ENCODE results near the gene GUCD1. TPM values are rescaled to one million over a fixed set of nuclear protein-coding genes. Genes with fewer than 3 reads are reported as not detected.

GUCD1 gene
- total and polyA plus RNA-seq, 2 of the 13 experiments (the other 11 are each of a cell fraction or from before 2014, with no cell fraction given), result 128 to 245 TPM

DNA sequence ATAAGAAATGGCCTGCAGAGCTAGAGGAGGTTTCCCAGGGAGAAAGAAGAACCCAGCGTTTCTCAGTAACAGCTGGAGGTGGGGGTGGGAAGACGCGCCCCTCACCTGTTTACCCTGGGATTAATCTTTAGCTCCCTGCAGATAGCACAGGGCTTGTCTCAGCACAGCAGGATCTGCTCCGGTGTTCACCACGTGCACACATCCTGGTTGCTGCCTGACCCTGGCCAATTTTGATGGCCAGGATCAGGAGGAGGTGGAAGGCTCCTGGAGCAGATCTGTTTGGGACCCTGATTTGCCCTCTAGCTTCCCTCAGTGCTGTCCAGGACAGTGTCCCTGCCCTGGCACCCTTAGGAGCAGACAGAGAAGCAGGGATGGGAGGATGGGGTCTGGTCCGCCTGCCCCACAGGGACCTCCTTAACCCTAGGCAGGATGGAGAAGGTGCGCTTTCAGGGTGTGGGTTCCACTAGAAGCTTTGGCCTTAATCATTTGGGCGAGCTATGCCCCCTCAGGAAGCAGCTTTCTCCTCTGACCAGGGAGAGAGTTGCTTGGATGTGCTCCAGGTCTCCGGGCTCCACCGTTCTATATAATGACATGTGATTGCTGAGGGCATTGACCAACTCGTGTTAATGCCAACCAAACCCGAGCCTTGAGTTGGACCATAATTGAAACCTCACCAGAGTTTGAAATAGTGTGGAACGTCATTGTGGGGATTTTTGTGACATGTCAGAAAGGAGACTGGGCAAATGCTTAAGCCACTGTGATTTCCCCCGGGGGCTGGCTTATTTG, 40.5 kb downstream of the GUCD1 start (continued):
- TF ChIP-seq FOXP1 (IDR thresholded peaks at IDR 0.05), result no peak
- peak; percentile 93 for TF ChIP-seq FOXP1 (CRISPR knock-in tag; IDR thresholded peaks at IDR 0.05)
- TF ChIP-seq, protein P1, sequence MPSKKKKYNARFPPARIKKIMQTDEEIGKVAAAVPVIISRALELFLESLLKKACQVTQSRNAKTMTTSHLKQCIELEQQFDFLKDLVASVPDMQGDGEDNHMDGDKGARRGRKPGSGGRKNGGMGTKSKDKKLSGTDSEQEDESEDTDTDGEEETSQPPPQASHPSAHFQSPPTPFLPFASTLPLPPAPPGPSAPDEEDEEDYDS (CRISPR knock-in tag; IDR thresholded peaks at IDR 0.05), result peak; percentile 89
- peak; percentile 91 for TF ChIP-seq SOX5 (CRISPR knock-in tag; IDR thresholded peaks at IDR 0.05; ENCODE audit: borderline replicate concordance)
- TF ChIP-seq, protein P2, sequence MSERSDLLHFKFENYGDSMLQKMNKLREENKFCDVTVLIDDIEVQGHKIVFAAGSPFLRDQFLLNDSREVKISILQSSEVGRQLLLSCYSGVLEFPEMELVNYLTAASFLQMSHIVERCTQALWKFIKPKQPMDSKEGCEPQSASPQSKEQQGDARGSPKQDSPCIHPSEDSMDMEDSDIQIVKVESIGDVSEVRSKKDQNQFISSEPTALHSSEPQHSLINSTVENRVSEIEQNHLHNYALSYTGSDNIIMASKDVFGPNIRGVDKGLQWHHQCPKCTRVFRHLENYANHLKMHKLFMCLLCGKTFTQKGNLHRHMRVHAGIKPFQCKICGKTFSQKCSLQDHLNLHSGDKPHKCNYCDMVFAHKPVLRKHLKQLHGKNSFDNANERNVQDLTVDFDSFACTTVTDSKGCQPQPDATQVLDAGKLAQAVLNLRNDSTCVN (CRISPR knock-in tag; IDR thresholded peaks at IDR 0.05; ENCODE audit: borderline replicate concordance), result peak; percentile 92
- TF ChIP-seq, protein P3, sequence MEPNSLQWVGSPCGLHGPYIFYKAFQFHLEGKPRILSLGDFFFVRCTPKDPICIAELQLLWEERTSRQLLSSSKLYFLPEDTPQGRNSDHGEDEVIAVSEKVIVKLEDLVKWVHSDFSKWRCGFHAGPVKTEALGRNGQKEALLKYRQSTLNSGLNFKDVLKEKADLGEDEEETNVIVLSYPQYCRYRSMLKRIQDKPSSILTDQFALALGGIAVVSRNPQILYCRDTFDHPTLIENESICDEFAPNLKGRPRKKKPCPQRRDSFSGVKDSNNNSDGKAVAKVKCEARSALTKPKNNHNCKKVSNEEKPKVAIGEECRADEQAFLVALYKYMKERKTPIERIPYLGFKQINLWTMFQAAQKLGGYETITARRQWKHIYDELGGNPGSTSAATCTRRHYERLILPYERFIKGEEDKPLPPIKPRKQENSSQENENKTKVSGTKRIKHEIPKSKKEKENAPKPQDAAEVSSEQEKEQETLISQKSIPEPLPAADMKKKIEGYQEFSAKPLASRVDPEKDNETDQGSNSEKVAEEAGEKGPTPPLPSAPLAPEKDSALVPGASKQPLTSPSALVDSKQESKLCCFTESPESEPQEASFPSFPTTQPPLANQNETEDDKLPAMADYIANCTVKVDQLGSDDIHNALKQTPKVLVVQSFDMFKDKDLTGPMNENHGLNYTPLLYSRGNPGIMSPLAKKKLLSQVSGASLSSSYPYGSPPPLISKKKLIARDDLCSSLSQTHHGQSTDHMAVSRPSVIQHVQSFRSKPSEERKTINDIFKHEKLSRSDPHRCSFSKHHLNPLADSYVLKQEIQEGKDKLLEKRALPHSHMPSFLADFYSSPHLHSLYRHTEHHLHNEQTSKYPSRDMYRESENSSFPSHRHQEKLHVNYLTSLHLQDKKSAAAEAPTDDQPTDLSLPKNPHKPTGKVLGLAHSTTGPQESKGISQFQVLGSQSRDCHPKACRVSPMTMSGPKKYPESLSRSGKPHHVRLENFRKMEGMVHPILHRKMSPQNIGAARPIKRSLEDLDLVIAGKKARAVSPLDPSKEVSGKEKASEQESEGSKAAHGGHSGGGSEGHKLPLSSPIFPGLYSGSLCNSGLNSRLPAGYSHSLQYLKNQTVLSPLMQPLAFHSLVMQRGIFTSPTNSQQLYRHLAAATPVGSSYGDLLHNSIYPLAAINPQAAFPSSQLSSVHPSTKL (CRISPR knock-in tag; IDR thresholded peaks at IDR 0.05), result peak; percentile 97
- peak; percentile 94 for TF ChIP-seq CCDC6 (CRISPR knock-in tag; IDR thresholded peaks at IDR 0.05)
- TF ChIP-seq, protein P4, sequence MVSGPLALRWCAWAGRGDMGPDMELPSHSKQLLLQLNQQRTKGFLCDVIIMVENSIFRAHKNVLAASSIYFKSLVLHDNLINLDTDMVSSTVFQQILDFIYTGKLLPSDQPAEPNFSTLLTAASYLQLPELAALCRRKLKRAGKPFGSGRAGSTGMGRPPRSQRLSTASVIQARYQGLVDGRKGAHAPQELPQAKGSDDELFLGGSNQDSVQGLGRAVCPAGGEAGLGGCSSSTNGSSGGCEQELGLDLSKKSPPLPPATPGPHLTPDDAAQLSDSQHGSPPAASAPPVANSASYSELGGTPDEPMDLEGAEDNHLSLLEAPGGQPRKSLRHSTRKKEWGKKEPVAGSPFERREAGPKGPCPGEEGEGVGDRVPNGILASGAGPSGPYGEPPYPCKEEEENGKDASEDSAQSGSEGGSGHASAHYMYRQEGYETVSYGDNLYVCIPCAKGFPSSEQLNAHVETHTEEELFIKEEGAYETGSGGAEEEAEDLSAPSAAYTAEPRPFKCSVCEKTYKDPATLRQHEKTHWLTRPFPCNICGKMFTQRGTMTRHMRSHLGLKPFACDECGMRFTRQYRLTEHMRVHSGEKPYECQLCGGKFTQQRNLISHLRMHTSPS (CRISPR knock-in tag; IDR thresholded peaks at IDR 0.05; ENCODE audit: low read depth), result peak; percentile 85
- TF ChIP-seq PAX8 (CRISPR knock-in tag; IDR thresholded peaks at IDR 0.05; ENCODE audit: borderline replicate concordance), result peak; percentile 79; the same call in 1 of the 2 replicates
- peak; percentile 98 for TF ChIP-seq ZNF772 (CRISPR knock-in tag; IDR thresholded peaks at IDR 0.05)
- peak; percentile 87; the same call in 1 of the 2 replicates for TF ChIP-seq ZNF317 (CRISPR knock-in tag; IDR thresholded peaks at IDR 0.05)
- peak; percentile 54 for TF ChIP-seq BHLHE40 (IDR thresholded peaks at IDR 0.05; ENCODE audit: low read length)
- TF ChIP-seq, protein P5, sequence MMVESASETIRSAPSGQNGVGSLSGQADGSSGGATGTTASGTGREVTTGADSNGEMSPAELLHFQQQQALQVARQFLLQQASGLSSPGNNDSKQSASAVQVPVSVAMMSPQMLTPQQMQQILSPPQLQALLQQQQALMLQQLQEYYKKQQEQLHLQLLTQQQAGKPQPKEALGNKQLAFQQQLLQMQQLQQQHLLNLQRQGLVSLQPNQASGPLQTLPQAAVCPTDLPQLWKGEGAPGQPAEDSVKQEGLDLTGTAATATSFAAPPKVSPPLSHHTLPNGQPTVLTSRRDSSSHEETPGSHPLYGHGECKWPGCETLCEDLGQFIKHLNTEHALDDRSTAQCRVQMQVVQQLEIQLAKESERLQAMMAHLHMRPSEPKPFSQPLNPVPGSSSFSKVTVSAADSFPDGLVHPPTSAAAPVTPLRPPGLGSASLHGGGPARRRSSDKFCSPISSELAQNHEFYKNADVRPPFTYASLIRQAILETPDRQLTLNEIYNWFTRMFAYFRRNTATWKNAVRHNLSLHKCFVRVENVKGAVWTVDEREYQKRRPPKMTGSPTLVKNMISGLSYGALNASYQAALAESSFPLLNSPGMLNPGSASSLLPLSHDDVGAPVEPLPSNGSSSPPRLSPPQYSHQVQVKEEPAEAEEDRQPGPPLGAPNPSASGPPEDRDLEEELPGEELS (CRISPR knock-in tag; IDR thresholded peaks at IDR 0.05), result peak; percentile 97
- TF ChIP-seq ZC3H13 (CRISPR knock-in tag; IDR thresholded peaks at IDR 0.05), result peak; percentile 77; the same call in 1 of the 2 replicates
- no peak for TF ChIP-seq ZSCAN12 (CRISPR knock-in tag; IDR thresholded peaks at IDR 0.05)
- peak; percentile 73; the same call in 1 of the 2 replicates for TF ChIP-seq ARHGAP35 (CRISPR knock-in tag; IDR thresholded peaks at IDR 0.05; ENCODE audit: borderline replicate concordance)
- peak; percentile 57; the same call in 1 of the 2 replicates for TF ChIP-seq ZNF619 (CRISPR knock-in tag; IDR thresholded peaks at IDR 0.05)
- peak; percentile 88 for TF ChIP-seq ZMYM2 (CRISPR knock-in tag; IDR thresholded peaks at IDR 0.05)
- TF ChIP-seq ASH2L (IDR thresholded peaks at IDR 0.05; ENCODE audit: insufficient read length, low read depth, low read length), result peak; percentile 67
- peak; percentile 97 for TF ChIP-seq ZNF543 (CRISPR knock-in tag; IDR thresholded peaks at IDR 0.05)
